ENCODE results near the gene ACAD8.
A peak's percentile ranks its signal among the peaks of the same experiment; 100 is the strongest.

ACAD8 gene

DNA sequence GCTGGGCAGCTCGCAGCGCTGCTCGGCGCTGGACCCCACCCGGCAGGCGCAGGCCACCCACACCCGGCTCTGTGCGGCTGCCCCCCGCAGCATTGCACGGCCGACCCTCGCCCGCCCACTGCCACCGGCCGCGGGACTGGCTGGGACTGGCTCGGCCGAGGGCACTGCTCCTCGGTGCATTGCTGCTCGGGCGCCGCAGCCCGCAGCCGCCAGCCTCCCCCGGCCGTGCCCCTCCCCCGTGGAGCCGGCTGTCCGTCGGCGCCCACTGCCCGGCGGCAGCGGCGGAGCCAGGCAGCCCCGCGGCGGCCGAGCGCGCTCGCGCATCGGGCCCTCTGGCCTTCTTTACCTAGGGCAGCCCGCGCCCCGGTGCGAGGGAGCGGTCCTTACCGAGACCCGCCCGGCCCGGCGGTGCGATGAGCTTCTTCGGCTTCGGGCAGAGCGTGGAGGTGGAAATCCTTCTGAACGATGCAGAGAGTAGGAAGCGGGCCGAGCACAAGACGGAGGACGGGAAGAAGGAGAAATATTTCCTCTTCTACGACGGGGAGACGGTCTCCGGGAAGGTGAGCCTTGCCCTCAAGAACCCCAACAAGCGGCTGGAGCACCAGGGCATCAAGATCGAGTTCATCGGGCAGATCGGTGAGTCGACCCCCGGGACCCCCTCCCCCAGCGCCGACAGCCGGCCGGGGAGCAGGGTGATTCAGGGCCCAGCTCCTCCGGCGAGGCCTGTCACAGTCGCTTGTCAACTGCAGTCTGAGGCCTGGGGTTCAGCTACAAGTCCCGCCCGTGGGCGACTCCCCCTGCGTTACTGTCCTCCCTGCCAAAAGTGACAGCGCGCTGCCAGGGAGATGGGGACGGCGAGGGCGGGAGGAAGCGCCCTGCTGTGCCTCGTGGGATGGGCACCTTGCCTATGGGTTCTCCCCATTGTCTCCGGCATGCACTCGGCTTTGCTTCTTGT is 28.4 kb upstream of the ACAD8 start:
- H3K9me3 ChIP-seq (ENCODE audit: insufficient read depth, low read length): no peaks in the 10 kb centered on the region
- H3K27me3 ChIP-seq (ENCODE audit: low read length): no peaks in the 10 kb centered on the region
- H4K20me1 ChIP-seq (ENCODE audit: low read depth, low read length): peaks cover 12% of the 10 kb centered on the region; the same call in 1 of the 2 replicates
- H2AFZ ChIP-seq (ENCODE audit: low read depth, low read length, severe bottlenecking): no peak overlapping the region
- H3K27ac ChIP-seq (ENCODE audit: low read depth, low read length): no peak overlapping the region
- peaks cover 34% of the 10 kb centered on the region for H3K79me2 ChIP-seq (ENCODE audit: insufficient read depth, low read length)
- H3K36me3 ChIP-seq (ENCODE audit: low read length): no peaks in the 10 kb centered on the region
- no peak for TF ChIP-seq CTCF (IDR thresholded peaks at IDR 0.05; ENCODE audit: insufficient read depth, low read length, poor library complexity, severe bottlenecking)
- no peak for TF ChIP-seq EZH2phosphoT487 (conservative IDR thresholded peaks at IDR 0.05; ENCODE audit: low read length)
- H3K4me3 ChIP-seq (ENCODE audit: insufficient read depth, low read length, poor library complexity, severe bottlenecking): peak overlapping the region; percentile 71
- H3F3A ChIP-seq (ENCODE audit: insufficient read depth): no peaks in the 10 kb centered on the region
- H3K9ac ChIP-seq (ENCODE audit: low read length): peak overlapping the region; percentile 78
- peak overlapping the region; percentile 71 for H3K4me2 ChIP-seq (ENCODE audit: low read depth, low read length, poor library complexity, severe bottlenecking)
- no peaks in the 10 kb centered on the region for H3K9me2 ChIP-seq (replicated peaks; ENCODE audit: insufficient read depth, low read length)

DNA sequence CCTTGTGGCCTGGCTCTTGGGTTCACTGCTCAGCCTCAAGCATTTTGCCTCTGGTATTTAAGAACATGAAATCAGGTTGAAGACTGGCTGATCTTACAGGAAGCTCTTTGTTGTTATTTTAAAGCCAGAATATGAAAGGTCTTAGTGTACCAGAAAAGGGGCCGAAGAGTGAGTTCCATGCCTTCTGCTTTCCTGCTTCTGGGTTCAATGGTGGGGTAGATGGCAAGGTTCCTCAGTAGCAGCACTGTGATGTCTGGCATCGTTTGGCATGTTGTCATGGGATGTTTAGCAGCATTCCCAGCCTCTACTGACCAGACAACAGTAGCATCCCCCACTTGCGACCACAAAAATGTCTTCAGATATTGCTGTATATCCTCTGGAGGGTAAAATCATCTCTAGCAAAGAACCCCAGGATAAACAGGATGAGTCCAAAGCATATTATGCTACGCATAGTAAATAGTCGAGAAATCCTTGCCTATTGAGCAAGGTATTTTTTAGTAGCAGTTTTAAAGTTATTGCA is 26.5 kb upstream of the ACAD8 start:
- no peaks in the 10 kb centered on the region for H3K36me3 ChIP-seq (ENCODE audit: low read length)
- TF ChIP-seq EZH2phosphoT487 (conservative IDR thresholded peaks at IDR 0.05; ENCODE audit: low read length): no peak
- no peaks in the 10 kb centered on the region for H3K9me3 ChIP-seq (ENCODE audit: insufficient read depth, low read length)
- H3K27ac ChIP-seq (ENCODE audit: low read depth, low read length): no peak overlapping the region
- H3K4me3 ChIP-seq (ENCODE audit: insufficient read depth, low read length, poor library complexity, severe bottlenecking): no peak overlapping the region
- no peaks in the 10 kb centered on the region for H3F3A ChIP-seq (ENCODE audit: insufficient read depth)
- H3K27me3 ChIP-seq (ENCODE audit: low read length): no peaks in the 10 kb centered on the region
- peaks cover 18% of the 10 kb centered on the region for H3K79me2 ChIP-seq (ENCODE audit: insufficient read depth, low read length)
- H3K4me2 ChIP-seq (ENCODE audit: low read depth, low read length, poor library complexity, severe bottlenecking): no peak overlapping the region
- no peaks in the 10 kb centered on the region for H3K9me2 ChIP-seq (replicated peaks; ENCODE audit: insufficient read depth, low read length)
- H4K20me1 ChIP-seq (ENCODE audit: low read depth, low read length): peaks cover 9% of the 10 kb centered on the region; the same call in 1 of the 2 replicates
- H3K9ac ChIP-seq (ENCODE audit: low read length): no peak overlapping the region
- H2AFZ ChIP-seq (ENCODE audit: low read depth, low read length, severe bottlenecking): no peak overlapping the region

DNA sequence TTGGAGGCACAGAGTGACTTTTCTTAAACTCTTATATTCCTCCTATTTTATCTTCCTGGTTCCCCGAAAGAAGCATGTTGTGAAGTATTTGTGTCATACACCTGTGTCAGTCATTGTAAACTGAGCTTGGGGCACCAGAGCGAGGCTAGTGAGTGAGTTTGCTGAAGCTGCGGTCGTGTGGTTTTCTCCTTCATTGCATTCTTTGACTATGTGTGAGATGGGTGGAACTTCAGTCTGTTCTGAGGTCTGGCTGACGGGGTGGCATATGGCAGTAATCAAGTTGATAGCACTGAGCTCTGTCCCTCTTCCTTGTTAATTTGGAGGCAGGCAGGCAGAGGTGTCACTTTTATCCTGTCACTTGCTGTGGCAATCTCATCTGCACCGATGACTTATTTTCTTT is 24.7 kb upstream of the ACAD8 start:
- Histone ChIP-seq H3K27ac (ENCODE audit: low read depth, low read length) (no peak overlapping the region), H3F3A (ENCODE audit: insufficient read depth) (no peaks in the 10 kb centered on the region), H3K9ac (ENCODE audit: low read length) (no peak overlapping the region), H3K4me3 (ENCODE audit: insufficient read depth, low read length, poor library complexity, severe bottlenecking) (no peak overlapping the region), H4K20me1 (ENCODE audit: low read depth, low read length) (no peaks in the 10 kb centered on the region), H3K9me3 (ENCODE audit: insufficient read depth, low read length) (no peaks in the 10 kb centered on the region), H3K4me2 (ENCODE audit: low read depth, low read length, poor library complexity, severe bottlenecking) (no peak overlapping the region), H3K79me2 (ENCODE audit: insufficient read depth, low read length) (0 out of 2 replicates have a peak, but pooled peaks cover under 1% of the 10 kb centered on the region), H3K9me2 (replicated peaks; ENCODE audit: insufficient read depth, low read length) (no peaks in the 10 kb centered on the region), H3K27me3 (ENCODE audit: low read length) (no peaks in the 10 kb centered on the region), H2AFZ (ENCODE audit: low read depth, low read length, severe bottlenecking) (no peak overlapping the region), H3K36me3 (ENCODE audit: low read length) (no peaks in the 10 kb centered on the region)
- no peak for TF ChIP-seq EZH2phosphoT487 (conservative IDR thresholded peaks at IDR 0.05; ENCODE audit: low read length)
- TF ChIP-seq CTCF (IDR thresholded peaks at IDR 0.05; ENCODE audit: insufficient read depth, low read length, poor library complexity, severe bottlenecking): no peak
